Suprapubic skin (tissue), 4 donors: ENCODE data around the gene RPS6KA2. TPM values are rescaled to one million over a fixed set of nuclear protein-coding genes. Genes with fewer than 3 reads are reported as not detected.

Source experiments
- DNase-seq, 2 donors: peaks; one replicate each; pipeline ENCODE4 v3.0.0-alpha.2; 2019; ENCODE audit warnings: low spot score in 2 of 2
- H3K27ac ChIP-seq: fragments of 200-600 bp; sonication (generic); one replicate; pipeline ENCODE4 v1.5.1; 2019
- H3K27me3 ChIP-seq: fragments of 200-600 bp; sonication (generic); one replicate; pipeline ENCODE4 v1.5.1; 2019
- H3K36me3 ChIP-seq: fragments of 200-600 bp; sonication (generic); one replicate; pipeline ENCODE4 v1.5.1; 2019
- H3K4me1 ChIP-seq: fragments of 200-600 bp; sonication (generic); one replicate; pipeline ENCODE4 v1.5.1; 2019
- H3K4me3 ChIP-seq: fragments of 200-600 bp; sonication (generic); one replicate; pipeline ENCODE4 v1.5.1; 2019; ENCODE audit warnings: mild to moderate bottlenecking
- H3K9me3 ChIP-seq: fragments of 200-600 bp; sonication (generic); one replicate; pipeline ENCODE4 v1.5.1; 2019
- EP300 ChIP-seq: sonication (generic); formaldehyde crosslinking; IDR thresholded peaks from one replicate; pipeline ENCODE4 v1.6.1; 2017; ENCODE audit warnings: antibody characterized with exemption
- POLR2A ChIP-seq, 2 donors: fragments of 450-650 bp; IDR thresholded peaks; one replicate each; pipeline ENCODE4 v1.6.1; 2017; ENCODE audit warnings: antibody characterized with exemption in 2 of 2, mild to moderate bottlenecking in 2 of 2, moderate library complexity in 2 of 2
- POLR2AphosphoS5 ChIP-seq, 3 donors: sonication (generic); formaldehyde crosslinking; IDR thresholded peaks; one replicate each; pipeline ENCODE4 v1.6.1; 2017; ENCODE audit warnings: antibody characterized with exemption in 3 of 3
- WGBS: methylation state at CpG from one replicate; pipeline ENCODE4 v1.1.5; 2018; 5-methylcytosine and 5-hydroxymethylcytosine counted together
- total RNA-seq, 4 donors: library from RNA; depleted of rRNA; stranded (reverse); fragments of >200 nt; gene quantifications; one replicate each; pipeline ENCODE4 v1.1.0, GENCODE V29; 2016
- TF ChIP-seq, protein P1 (sequence below), 2 donors: fragments of 200-600 bp in 1 of 2; fragments of 450-650 bp in 1 of 2; sonication (generic) in 1 of 2; IDR thresholded peaks; one replicate each; pipeline ENCODE4 v1.5.1; 2016 to 2019; ENCODE audit warnings: antibody characterized with exemption in 2 of 2, mild to moderate bottlenecking in 1 of 2, moderate library complexity in 1 of 2

The RPS6KA2 gene
- total RNA-seq, 4 donors from 2014 or later = 24.2 to 38.5 (median 32.3) TPM

DNA sequence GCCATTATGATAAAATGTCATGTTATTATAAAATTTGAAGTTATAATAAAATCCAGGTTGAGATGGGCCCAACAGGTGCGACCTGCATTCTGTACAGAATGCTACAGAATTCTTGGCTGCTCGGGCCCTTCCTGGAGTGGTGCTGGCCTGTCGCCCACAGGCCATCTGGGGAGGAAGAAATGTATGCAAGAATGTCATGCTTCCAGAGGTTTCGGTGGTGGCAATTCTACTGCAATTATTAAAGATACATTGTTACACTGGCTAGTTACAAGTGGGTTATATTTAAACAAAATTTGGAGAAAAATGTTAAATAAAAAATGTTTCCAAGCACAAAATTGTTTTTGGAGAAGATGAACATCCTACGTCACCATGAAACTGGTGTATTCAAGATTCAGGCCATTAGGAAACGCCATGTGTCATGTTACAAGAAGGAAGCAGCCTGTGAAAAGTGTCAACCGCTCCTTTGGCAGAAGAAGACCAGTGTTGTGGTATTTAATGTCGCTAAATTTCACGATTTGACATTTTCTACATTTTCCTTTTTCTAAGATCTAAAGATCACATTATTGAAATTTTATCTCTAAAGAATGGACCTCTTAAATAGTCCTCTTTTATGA is 47.7 kb downstream of the RPS6KA2 start:
- 75% methylated on average over 9 of the region's 9 CpGs for WGBS
- no peaks in the 10 kb centered on the region for H3K9me3 ChIP-seq
- TF ChIP-seq POLR2AphosphoS5 (IDR thresholded peaks at IDR 0.05) = no peak
- no peak for DNase-seq
- H3K36me3 ChIP-seq = no peaks in the 10 kb centered on the region
- H3K4me3 ChIP-seq = no peak overlapping the region
- no peaks in the 10 kb centered on the region for H3K4me1 ChIP-seq
- H3K27ac ChIP-seq = no peak overlapping the region
- H3K27me3 ChIP-seq = no peaks in the 10 kb centered on the region

DNA sequence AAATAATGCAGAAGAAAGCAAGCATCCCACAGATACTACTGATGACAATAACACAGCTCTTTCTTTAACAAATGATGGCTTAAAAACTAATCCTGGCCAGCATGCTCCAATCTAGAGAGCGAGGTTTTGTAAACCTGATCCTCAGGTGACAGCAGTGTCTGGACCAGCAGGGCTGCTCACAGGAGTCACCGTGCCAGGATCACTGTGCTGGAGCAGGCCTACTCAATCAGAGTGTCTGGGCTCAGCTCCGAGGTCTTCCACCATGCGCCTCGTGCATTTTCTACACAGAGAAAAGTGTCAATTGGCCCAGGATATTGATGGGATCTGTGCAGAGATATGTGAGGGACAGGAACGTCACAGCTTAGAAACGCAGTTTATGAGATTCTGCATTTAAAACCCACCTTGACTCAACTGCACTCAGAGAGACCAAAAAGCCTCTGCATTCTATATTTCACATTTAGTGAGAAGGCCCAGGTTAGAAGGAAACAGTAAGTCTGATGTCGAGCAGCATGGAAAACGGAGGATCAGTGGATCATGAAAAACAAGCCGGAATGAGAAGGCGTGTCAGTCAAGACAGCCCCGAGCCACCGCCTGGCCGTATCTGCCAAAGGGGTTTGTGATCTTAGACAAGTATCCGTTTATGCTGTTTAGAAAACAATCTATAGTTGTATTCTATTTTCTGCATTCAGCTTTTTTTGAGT is 48.4 kb downstream of the RPS6KA2 start:
- no peak overlapping the region for H3K27ac ChIP-seq

DNA sequence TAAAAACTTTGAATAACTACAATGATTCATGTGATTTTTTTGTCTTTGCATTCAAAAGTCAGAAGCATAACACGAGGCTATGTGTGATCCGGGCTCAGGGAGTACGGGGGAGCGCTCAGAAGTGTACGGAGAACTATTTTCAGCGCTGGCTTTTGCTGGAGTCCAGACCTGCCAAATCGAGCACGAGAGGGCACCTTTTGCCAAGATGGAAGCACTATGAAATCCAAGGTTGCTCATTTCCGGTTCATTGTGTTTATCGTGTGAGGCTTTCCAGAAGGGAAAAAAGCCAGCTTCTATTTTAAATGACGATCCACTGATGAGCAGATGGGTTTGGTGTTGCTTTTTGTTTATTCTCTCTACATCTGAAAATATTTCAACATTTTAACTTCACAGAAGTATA is 51.8 kb downstream of the RPS6KA2 start:
- Histone ChIP-seq H3K36me3 (no peaks in the 10 kb centered on the region), H3K4me1 (peaks cover 3% of the 10 kb centered on the region), H3K4me3 (no peak overlapping the region), H3K27ac (peak overlapping the region; percentile 37), H3K27me3 (no peaks in the 10 kb centered on the region), H3K9me3 (no peaks in the 10 kb centered on the region)
- DNase-seq = no peak
- TF ChIP-seq EP300 = no peak
- TF ChIP-seq POLR2AphosphoS5 (IDR thresholded peaks at IDR 0.05) = no peak
- TF ChIP-seq, protein P1, sequence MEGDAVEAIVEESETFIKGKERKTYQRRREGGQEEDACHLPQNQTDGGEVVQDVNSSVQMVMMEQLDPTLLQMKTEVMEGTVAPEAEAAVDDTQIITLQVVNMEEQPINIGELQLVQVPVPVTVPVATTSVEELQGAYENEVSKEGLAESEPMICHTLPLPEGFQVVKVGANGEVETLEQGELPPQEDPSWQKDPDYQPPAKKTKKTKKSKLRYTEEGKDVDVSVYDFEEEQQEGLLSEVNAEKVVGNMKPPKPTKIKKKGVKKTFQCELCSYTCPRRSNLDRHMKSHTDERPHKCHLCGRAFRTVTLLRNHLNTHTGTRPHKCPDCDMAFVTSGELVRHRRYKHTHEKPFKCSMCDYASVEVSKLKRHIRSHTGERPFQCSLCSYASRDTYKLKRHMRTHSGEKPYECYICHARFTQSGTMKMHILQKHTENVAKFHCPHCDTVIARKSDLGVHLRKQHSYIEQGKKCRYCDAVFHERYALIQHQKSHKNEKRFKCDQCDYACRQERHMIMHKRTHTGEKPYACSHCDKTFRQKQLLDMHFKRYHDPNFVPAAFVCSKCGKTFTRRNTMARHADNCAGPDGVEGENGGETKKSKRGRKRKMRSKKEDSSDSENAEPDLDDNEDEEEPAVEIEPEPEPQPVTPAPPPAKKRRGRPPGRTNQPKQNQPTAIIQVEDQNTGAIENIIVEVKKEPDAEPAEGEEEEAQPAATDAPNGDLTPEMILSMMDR (IDR thresholded peaks at IDR 0.05) = no peak
- TF ChIP-seq POLR2A (IDR thresholded peaks at IDR 0.05) = no peak
- WGBS = 75% methylated on average over 11 of the region's 11 CpGs

More for the DNA sequence above, 48.4 kb downstream of the RPS6KA2 start:
- WGBS = 92% methylated on average over 15 of the region's 15 CpGs
- Histone ChIP-seq H3K4me1 (no peaks in the 10 kb centered on the region), H3K4me3 (no peak overlapping the region), H3K36me3 (no peaks in the 10 kb centered on the region), H3K9me3 (no peaks in the 10 kb centered on the region), H3K27me3 (no peaks in the 10 kb centered on the region)
- TF ChIP-seq EP300 (no peak), POLR2A (IDR thresholded peaks at IDR 0.05) (no peak), POLR2AphosphoS5 (IDR thresholded peaks at IDR 0.05) (no peak)
- TF ChIP-seq, protein P1 (IDR thresholded peaks at IDR 0.05) = no peak
- DNase-seq = no peak

DNA sequence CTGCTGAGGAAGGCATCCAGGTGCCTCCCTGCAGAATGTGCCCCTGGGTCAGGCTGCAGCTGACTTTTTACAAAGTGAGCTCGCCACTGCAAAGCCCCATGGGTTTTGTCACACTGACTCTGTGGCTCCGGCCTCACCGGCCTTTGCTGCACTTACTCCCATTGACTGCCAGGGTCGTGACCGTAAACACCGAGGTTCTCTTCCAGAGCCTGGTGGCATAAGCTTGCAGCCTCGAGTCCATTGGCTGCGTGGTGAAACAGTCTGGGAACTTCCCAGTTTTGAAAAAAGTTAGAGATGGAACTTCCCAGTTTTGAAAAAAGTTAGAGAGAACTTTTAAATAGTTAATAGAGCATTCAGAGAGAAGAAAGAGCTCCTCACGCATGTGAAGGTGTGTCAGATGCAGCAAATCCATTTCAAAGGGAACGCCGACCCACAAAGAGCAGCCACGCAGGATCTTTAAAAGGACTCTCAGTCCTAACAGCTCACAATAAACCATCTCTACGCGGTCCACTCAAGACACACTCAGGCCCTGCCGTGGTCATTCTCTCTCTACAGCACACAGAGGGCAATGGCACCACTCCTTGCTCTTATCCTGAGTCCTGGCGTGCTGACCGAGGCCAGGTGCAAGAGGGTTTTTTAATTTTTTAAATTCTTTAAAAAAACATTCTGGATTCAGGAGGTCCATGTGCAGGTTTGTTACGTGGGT is 53.4 kb downstream of the RPS6KA2 start:
- 83% methylated on average over 18 of the region's 18 CpGs for WGBS

DNA sequence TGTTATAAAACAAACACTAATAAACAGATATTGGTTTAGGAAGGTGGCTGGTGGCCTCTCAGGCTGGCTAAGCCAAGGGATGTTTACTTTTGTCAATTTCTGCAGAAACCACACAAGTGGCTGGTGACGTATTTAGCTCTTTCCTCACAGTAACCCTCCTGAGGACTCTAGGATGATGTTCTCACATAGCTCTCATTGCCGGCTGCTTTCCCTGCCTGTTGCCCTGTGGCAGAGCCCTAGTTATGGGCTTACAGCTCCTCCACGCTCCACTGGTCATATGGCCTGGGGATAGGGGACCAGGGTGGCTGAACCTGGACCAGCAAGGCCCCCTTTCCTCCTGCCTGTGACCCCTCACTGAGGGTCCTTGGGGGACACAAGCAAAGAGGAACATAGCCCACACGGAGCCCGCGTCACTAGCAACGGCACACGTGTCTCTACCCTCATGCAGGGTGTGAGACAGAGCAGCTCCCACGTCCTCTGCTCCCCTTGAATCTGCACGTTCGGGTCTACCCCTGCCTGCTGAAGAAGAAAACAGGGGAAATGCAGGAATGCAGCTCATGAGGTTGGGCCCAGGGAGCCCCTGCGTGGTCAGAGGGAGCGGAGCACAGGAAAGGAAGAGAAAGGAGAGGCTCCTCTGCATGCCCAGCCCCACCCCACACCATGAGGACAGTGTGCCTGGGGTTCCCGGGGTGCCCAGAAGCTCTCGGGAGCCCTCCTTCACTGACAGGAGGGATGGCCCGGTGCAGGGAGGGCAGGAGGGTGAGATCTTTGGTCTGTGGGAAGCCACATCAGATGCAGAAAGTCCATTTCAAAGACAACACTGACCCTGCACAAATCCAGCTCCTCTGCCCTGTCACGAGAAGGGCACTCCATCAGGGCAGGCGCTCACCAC is 54.4 kb downstream of the RPS6KA2 start:
- TF ChIP-seq POLR2A (IDR thresholded peaks at IDR 0.05) (no peak), POLR2AphosphoS5 (IDR thresholded peaks at IDR 0.05) (no peak), EP300 (no peak)
- TF ChIP-seq, protein P1 (IDR thresholded peaks at IDR 0.05) = no peak
- no peak overlapping the region for H3K27ac ChIP-seq
- DNase-seq = no peak
- H3K4me1 ChIP-seq = peaks cover 3% of the 10 kb centered on the region
- no peak overlapping the region for H3K4me3 ChIP-seq
- no peaks in the 10 kb centered on the region for H3K27me3 ChIP-seq
- WGBS = 85% methylated on average over 16 of the region's 18 CpGs
- H3K36me3 ChIP-seq = no peaks in the 10 kb centered on the region
- H3K9me3 ChIP-seq = no peaks in the 10 kb centered on the region

More for the DNA sequence above, 53.4 kb downstream of the RPS6KA2 start:
- Histone ChIP-seq H3K27me3 (no peaks in the 10 kb centered on the region), H3K4me1 (peaks cover 3% of the 10 kb centered on the region), H3K27ac (no peak overlapping the region), H3K9me3 (no peaks in the 10 kb centered on the region), H3K4me3 (no peak overlapping the region), H3K36me3 (no peaks in the 10 kb centered on the region)
- no peak for DNase-seq
- TF ChIP-seq EP300 (no peak), POLR2A (IDR thresholded peaks at IDR 0.05) (no peak), POLR2AphosphoS5 (IDR thresholded peaks at IDR 0.05) (no peak)
- TF ChIP-seq, protein P1 (IDR thresholded peaks at IDR 0.05) = no peak
